Measurements from ENCODE around the gene TUBGCP6.

The TUBGCP6 gene

GRCh38 chr22:50167689-50168489, 76.9 kb downstream of the TUBGCP6 start:
- Histone ChIP-seq H3K4me3 (ENCODE audit: low read length) (no peak overlapping the region), H3K36me3 (ENCODE audit: insufficient read depth, low read length) (no peaks in the 10 kb centered on the region), H3K27me3 (ENCODE audit: control insufficient read depth, insufficient read depth, low read length) (peaks cover 42% of the 10 kb centered on the region), H3K4me2 (ENCODE audit: low read length) (no peak overlapping the region), H3K9ac (ENCODE audit: low read depth, low read length) (no peak overlapping the region), H3K9me3 (replicated peaks; ENCODE audit: low read length) (no peaks in the 10 kb centered on the region), H3K4me1 (ENCODE audit: control insufficient read depth, insufficient read depth, low read length) (no peaks in the 10 kb centered on the region)
